GM12891 (cell line): Measurements from ENCODE around the gene DOCK8.

Source experiments
- POLR2A ChIP-seq: IDR thresholded peaks from 2 replicates; pipeline ENCODE4 v1.6.1; 2011; ENCODE audit warnings: low read depth, low read length, control low read depth
- POLR2AphosphoS5 ChIP-seq: IDR thresholded peaks from 2 replicates; pipeline ENCODE4 v1.6.1; 2011; ENCODE audit warnings: low read depth, low read length, control low read depth

DNA sequence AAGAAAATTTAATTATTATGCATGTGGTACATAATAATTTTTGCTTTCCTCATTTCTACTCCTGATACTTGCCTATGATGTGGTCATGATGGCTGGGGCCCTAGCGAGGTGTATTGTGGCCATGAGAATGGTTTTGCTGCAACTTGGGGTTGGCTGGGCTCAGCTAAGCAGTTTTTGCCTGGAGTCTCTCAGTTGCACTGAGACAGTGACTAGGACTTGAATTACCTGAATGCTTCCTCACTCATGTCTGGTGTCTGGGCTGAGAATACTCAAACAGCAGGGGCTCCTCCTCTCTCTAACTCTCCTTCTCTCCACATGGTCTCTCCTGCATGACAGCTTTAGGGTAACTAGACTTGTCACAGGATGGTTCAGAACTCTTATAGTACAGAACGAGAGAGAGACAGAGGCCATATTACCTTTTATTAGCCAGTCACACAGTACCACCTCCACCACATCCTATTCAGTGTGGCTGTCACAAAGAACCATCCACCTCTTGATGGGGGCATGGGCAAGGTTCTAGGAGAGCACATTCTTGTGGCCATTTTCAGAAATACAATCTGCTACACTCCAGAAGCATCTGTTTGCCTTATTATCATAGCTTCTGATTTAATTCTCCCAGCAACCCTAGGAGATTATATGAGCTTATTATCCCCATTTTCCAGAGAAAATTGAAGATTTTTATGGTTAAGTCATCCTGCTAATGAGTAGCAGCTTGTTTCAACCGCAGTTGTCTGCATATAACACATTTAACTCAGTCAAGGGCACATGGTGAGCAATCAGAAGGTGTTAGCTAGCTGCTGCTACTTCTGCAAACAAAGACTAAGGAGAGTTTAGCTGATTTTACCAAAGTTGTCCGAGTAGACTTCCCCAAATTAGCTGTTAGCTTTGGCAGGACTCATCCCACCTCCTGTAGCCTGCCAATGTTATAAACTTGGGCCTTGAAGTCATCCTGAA lies 245.1 kb downstream of the DOCK8 start:
- TF ChIP-seq POLR2A (no peak), POLR2AphosphoS5 (no peak)
